GM21528 (cell line): ENCODE measurements around the gene PFN4.
"Not testable (repeated sequence)": the region's sequence is repeated elsewhere in the genome, so short reads cannot be mapped to it uniquely, and the experiment has no call there.

ENCODE experiments used
- ATAC-seq: cut with Tn5 transposase; IDR thresholded peaks from one replicate; pipeline ENCODE4 v1.9.1; 2021; ENCODE audit warnings: mild to moderate bottlenecking, moderate library complexity; ENCODE audit not compliant: unreplicated experiment, low FRiP score

The PFN4 gene

GRCh38 chr2:24123195-24123921 is at the start of gene PFN4, which contains the start of gene FAM228B:
Gene PFN4 (minus strand): TSS chr2:24123334. CDS start chr2:24122535, 799 bp downstream.
Gene FAM228B (plus strand): TSS chr2:24123469. CDS start chr2:24124362, 893 bp downstream.
- ATAC-seq: peak; percentile 90

- ATAC-seq: no peak
Measured at GRCh38 chr2:24169023-24169422, 45.9 kb upstream of the PFN4 start.

- ATAC-seq: no peak
Measured at GRCh38 chr2:24164416-24164973, 41.4 kb upstream of the PFN4 start.

GRCh38 chr2:24163601-24164000 is 40.5 kb upstream of the PFN4 start:
- no peak for ATAC-seq

GRCh38 chr2:24163186-24163585 is 40.1 kb upstream of the PFN4 start:
- ATAC-seq: no peak

GRCh38 chr2:24162494-24162893 is 39.4 kb upstream of the PFN4 start:
- no peak for ATAC-seq

- ATAC-seq: no peak
Measured at GRCh38 chr2:24160761-24161160, 37.6 kb upstream of the PFN4 start.

GRCh38 chr2:24159708-24160107 is 36.6 kb upstream of the PFN4 start:
- no peak for ATAC-seq

- no peak for ATAC-seq
Measured at GRCh38 chr2:24158131-24158530, 35.0 kb upstream of the PFN4 start.

- no peak for ATAC-seq
Measured at GRCh38 chr2:24153478-24153877, 30.3 kb upstream of the PFN4 start.

GRCh38 chr2:24152413-24153197 is 29.5 kb upstream of the PFN4 start:
- ATAC-seq: no peak

- ATAC-seq: no peak
Measured at GRCh38 chr2:24147364-24147763, 24.2 kb upstream of the PFN4 start.

- not testable (repeated sequence) for ATAC-seq
Measured at GRCh38 chr2:24140305-24140704, 17.2 kb upstream of the PFN4 start.

- no peak for ATAC-seq
Measured at GRCh38 chr2:24132543-24132942, 9.4 kb upstream of the PFN4 start.

GRCh38 chr2:24125956-24126355 is 2.8 kb upstream of the PFN4 start:
- no peak for ATAC-seq

- ATAC-seq: peak; percentile 21
Measured at GRCh38 chr2:24123922-24124580, 917 bp upstream of the PFN4 start.

GRCh38 chr2:24122366-24123194 is 554 bp downstream of the PFN4 start:
- ATAC-seq: no peak

GRCh38 chr2:24121469-24121868 is 1.7 kb downstream of the PFN4 start:
- ATAC-seq: no peak

- no peak for ATAC-seq
Measured at GRCh38 chr2:24121066-24121465, 2.1 kb downstream of the PFN4 start.

GRCh38 chr2:24117902-24118301 is 5.2 kb downstream of the PFN4 start:
- no peak for ATAC-seq
